ENCODE results near the gene PPP1R14D. TPM values are rescaled to one million over a fixed set of nuclear protein-coding genes. Genes with fewer than 3 reads are reported as not detected.

The PPP1R14D gene
- total RNA-seq, 1 experiment from 2014 or later, result not detected

- peak; percentile 76 for TF ChIP-seq ZBTB33 (IDR thresholded peaks at IDR 0.05; ENCODE audit: extremely low read depth, insufficient replicate concordance, low read length)
- TF ChIP-seq POLR2A (IDR thresholded peaks at IDR 0.05; ENCODE audit: borderline replicate concordance, extremely low read depth, insufficient read depth, insufficient read length), result peak; percentile 59
- TF ChIP-seq POLR2AphosphoS5 (IDR thresholded peaks at IDR 0.05; ENCODE audit: low read depth, low read length), result peak; percentile 83
Observed at GRCh38 chr15:40807028-40807887, 21.2 kb downstream of the PPP1R14D start, which contains the start of the genes DNAJC17 and ZFYVE19 (continued).

- BruUV-seq (replicated peaks), result TSS peak; percentile 79
- Histone ChIP-seq H4K20me1 (ENCODE audit: insufficient read depth) (no peaks in the 10 kb centered on the region), H3K4me1 (ENCODE audit: control insufficient read depth in 1 of 2, insufficient read depth in 2 of 2, low read length in 2 of 2) (peaks cover 9 to 20% of the 10 kb centered on the region in 2 experiments; a peak in 3 of 4 replicates), H3K9me3 (ENCODE audit: control insufficient read depth in 1 of 2, insufficient read depth in 1 of 2, low read depth in 1 of 2, low read length in 2 of 2) (no peaks in the 10 kb centered on the region), H3K27me3 (ENCODE audit: insufficient read depth, low read length) (no peaks in the 10 kb centered on the region), H3K36me3 (ENCODE audit: control insufficient read depth in 1 of 2, insufficient read depth in 2 of 2, low read length in 2 of 2) (no peaks in the 10 kb centered on the region; a peak in 1 of 4 replicates), H3K9ac (ENCODE audit: low read length) (peak overlapping the region; percentile 97), H3K27ac (ENCODE audit: low read depth, low read length) (peak overlapping the region; percentile 97), H3K9me2 (ENCODE audit: insufficient read depth) (no peaks in the 10 kb centered on the region), H2AFZ (ENCODE audit: low read depth, low read length, poor library complexity, severe bottlenecking) (peak overlapping the region; percentile 94), H3K4me2 (ENCODE audit: low read length) (peak overlapping the region; percentile 93), H3K79me2 (ENCODE audit: insufficient read depth, low read length) (peaks cover 25% of the 10 kb centered on the region), H3K4me3 (replicated peaks in 1 of 2; ENCODE audit: low read depth in 1 of 2, low read length in 2 of 2) (peak overlapping the region; percentile 97 to 100)
- POLR2A ChIA-PET, result interaction anchor here (0.7 to 1.6 kb wide), 4 partner anchors 9 to 67 kb away, joined by 3 to 9 read pairs (median 4); no protein-coding TSS in a partner anchor
- ATAC-seq (no peak), DNase-seq (ENCODE audit: low read depth, low spot score) (no peak)
- intact Hi-C loops (cut with micrococcal nuclease), result no loop called here
- CTCF ChIA-PET, result interaction anchor here (0.8 to 2.2 kb wide), 4 partner anchors 20 to 62 kb away, joined by 3 to 7 read pairs (median 4); no protein-coding TSS in a partner anchor
- RAD21 ChIA-PET (ENCODE audit: low non-redundant PET in 1 of 2, low total read pairs in 2 of 2, uncharacterized antibody in 2 of 2, unreplicated experiment in 2 of 2), result interaction anchor here in 1 of 2 experiments (0.7 to 1.1 kb wide), 2 partner anchors 12 to 51 kb away, joined by 3 read pairs; no protein-coding TSS in a partner anchor
- TF ChIP-seq YY1 (IDR thresholded peaks at IDR 0.05; ENCODE audit: extremely low read depth, insufficient replicate concordance, low read depth, low read length), result no peak
- TF ChIP-seq ATF3 (IDR thresholded peaks at IDR 0.05), result no peak
- no peak for TF ChIP-seq EZH2 (IDR thresholded peaks at IDR 0.05)
- no peak for TF ChIP-seq EZH2phosphoT487 (IDR thresholded peaks at IDR 0.05; ENCODE audit: borderline replicate concordance)
- no peak for TF ChIP-seq POLR2A (IDR thresholded peaks at IDR 0.05; ENCODE audit: borderline replicate concordance, extremely low read depth, insufficient read depth, insufficient read length)
- no peak for TF ChIP-seq CTCF (IDR thresholded peaks at IDR 0.05 in 2 of 3, conservative IDR thresholded peaks at IDR 0.05 in 1 of 3; ENCODE audit: borderline replicate concordance in 1 of 3, insufficient read depth in 1 of 3, low read depth in 2 of 3, low read length in 2 of 3)
- TF ChIP-seq SP1 (IDR thresholded peaks at IDR 0.05; ENCODE audit: low read depth), result no peak
- TF ChIP-seq MAX (IDR thresholded peaks at IDR 0.05), result no peak
- no peak for TF ChIP-seq TCF7L2 (IDR thresholded peaks at IDR 0.05; ENCODE audit: borderline replicate concordance, extremely low read depth, insufficient read depth, insufficient read length)
- no peak for TF ChIP-seq CBX3 (IDR thresholded peaks at IDR 0.05; ENCODE audit: low read depth)
- no peak for TF ChIP-seq REST (IDR thresholded peaks at IDR 0.05; ENCODE audit: low read depth)
- no peak for TF ChIP-seq POLR2AphosphoS5 (IDR thresholded peaks at IDR 0.05; ENCODE audit: low read depth, low read length)
Observed at GRCh38 chr15:40806672-40807027, 21.9 kb downstream of the PPP1R14D start.

Measured in HCT116 (cell line).